Naive B cell (primary cell): ENCODE results near the gene TNPO1. TPM values are rescaled to one million over a fixed set of nuclear protein-coding genes. Genes with fewer than 3 reads are reported as not detected.

Experiments used
- ATAC-seq, 2 donors: fragments of 150-1000 bp; cut with Tn5 transposase; 2 replicates each; pipeline ENCODE4 v1.10.0; 2021; ENCODE audit warnings: low read depth in 2 of 2, mild to moderate bottlenecking in 2 of 2, moderate library complexity in 2 of 2
- DNase-seq: peaks from one replicate; pipeline ENCODE4 v3.0.0; 2022
- H3K27ac Mint-ChIP-seq, 6 donors: one replicate each; pipeline ENCODE4 v1.8.0; 2020 to 2022; ENCODE audit warnings: mild to moderate bottlenecking in 6 of 6, mixed read lengths in 6 of 6, moderate library complexity in 5 of 6, inconsistent platforms in 2 of 6
- H3K27me3 Mint-ChIP-seq, 3 donors: one replicate each; pipeline ENCODE4 v1.8.0; 2021 to 2022; ENCODE audit warnings: mixed read lengths in 3 of 3, mild to moderate bottlenecking in 1 of 3
- H3K36me3 Mint-ChIP-seq, 2 donors: one replicate each; pipeline ENCODE4 v1.8.0; 2020 to 2022; ENCODE audit warnings: mixed read lengths in 2 of 2, inconsistent platforms in 1 of 2, mild to moderate bottlenecking in 1 of 2
- H3K4me1 Mint-ChIP-seq, 3 donors: one replicate each; pipeline ENCODE4 v1.8.0; 2020 to 2022; ENCODE audit warnings: mixed read lengths in 3 of 3, inconsistent platforms in 1 of 3, mild to moderate bottlenecking in 1 of 3, moderate library complexity in 1 of 3
- H3K4me3 Mint-ChIP-seq, 8 donors: one replicate each; pipeline ENCODE4 v1.8.0; 2020 to 2022; ENCODE audit warnings: mild to moderate bottlenecking in 8 of 8, mixed read lengths in 8 of 8, moderate library complexity in 8 of 8, inconsistent platforms in 2 of 8
- H3K9me3 Mint-ChIP-seq, 7 donors: one replicate each; pipeline ENCODE4 v1.8.0; 2020 to 2022; ENCODE audit warnings: mixed read lengths in 7 of 7, mild to moderate bottlenecking in 5 of 7, inconsistent platforms in 2 of 7, moderate library complexity in 1 of 7
- polyA plus RNA-seq, 6 donors: library from polyadenylated mRNA; unstranded; fragments of 300-500 nt; fragmentation: Illumina TruSeq; gene quantifications; one replicate each; pipeline ENCODE4 v1.2.3, GENCODE V29; 2021; ENCODE audit warnings: low read depth in 6 of 6

TNPO1 gene
- polyA plus RNA-seq, 6 donors from 2014 or later: 33.3 to 65.1 (median 63.8) TPM

DNA sequence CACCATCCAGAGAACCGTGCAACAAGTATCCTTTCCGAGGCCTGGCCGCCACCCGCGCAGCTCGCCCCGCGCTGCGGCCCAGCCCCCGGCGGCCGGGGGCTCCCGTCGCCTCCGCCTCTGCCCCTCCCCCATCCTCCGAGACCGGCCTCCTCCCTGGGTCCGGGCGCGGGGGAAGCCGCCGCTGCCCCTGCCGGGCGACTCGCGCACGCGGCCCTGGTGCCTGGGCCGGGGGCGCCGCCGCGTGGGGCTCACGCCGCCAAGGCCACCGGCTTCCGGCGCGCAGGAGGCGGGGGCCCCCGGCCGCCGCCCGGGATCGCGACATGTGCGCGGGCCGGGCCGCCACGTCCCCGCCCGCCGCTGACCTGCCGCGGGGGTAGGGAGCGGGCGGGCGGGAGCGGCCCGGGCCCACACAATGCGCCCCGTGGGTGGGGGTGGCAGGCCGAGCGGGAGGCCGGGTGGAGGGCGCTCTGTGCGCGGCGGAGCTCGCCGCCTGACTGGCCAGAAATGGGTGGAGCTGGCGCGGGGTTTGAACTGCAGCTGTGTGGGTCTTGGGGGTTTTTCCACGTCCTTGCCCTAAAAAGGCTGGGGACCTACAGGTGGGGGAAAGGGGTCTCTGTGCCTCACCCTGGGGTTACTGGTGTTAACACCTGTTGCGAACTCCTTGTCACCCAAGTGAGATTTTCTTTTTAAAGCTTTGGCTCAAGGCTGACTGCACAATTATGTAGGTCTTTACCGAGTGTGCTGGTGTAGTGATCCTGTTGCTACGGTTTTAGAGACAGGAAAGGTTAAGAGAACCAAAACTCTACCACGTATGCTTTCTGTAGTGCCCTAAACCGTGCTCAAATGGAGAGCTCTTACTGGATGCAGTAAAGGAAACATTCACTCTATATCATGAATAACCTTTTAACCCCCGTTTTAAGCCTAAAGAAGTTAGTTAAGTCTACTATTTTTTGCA lies 32.3 kb downstream of the TNPO1 start:
- DNase-seq (peak; percentile 62), ATAC-seq (peak; percentile 57 to 59)
- H3K27ac Mint-ChIP-seq: peak overlapping the region; percentile 93 to 98 (median 96)
- peaks cover 0 to 1% (median 0%) of the 10 kb centered on the region in 7 donors for H3K9me3 Mint-ChIP-seq
- peak overlapping the region; percentile 97 to 99 (median 98) for H3K4me3 Mint-ChIP-seq
- H3K27me3 Mint-ChIP-seq: no peaks in the 10 kb centered on the region
- H3K4me1 Mint-ChIP-seq: peaks cover 28 to 65% (median 58%) of the 10 kb centered on the region in 3 donors
- H3K36me3 Mint-ChIP-seq: no peaks in the 10 kb centered on the region

DNA sequence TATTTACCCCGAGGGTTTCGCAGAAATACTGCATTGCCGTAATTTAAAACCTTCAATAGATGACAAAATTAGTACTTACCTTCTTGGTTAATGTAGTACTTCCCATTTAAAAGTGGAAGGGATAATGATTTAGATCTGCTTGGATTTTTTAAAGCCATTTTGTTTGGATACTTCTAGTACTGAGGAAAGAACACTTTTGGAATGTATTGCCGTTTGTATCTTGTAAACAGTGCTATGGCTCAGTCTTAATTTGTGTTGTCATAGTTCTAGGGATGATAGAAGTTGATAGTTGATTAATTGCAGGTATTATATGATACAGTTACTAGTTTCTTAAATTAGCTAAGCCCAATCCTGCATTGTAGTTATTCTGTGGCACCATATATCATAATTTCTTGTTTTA lies 33.1 kb downstream of the TNPO1 start:
- peak overlapping the region in 5 of 6 donors; percentile 85 to 98 (median 95) for H3K27ac Mint-ChIP-seq
- peaks cover 25 to 61% (median 53%) of the 10 kb centered on the region in 3 donors for H3K4me1 Mint-ChIP-seq

DNA sequence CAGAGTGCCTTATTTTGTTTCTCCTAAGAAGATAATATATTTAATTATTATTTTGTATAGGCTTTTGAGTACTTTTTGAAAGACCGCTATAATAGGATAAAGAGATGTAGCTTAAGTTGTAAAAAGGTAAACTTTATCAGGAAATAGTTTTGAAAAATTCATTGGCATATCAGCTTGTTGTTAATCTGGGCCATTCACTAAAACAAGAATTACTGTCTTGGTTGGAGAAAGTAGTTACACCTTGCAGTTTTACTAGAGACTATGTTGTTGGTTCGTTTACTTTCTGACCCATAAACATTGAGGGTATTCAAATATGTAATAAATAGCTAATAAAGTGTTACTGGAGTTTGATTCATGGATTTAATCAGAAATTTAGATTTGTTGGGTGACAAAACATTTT lies 33.7 kb downstream of the TNPO1 start:
- no peaks in the 10 kb centered on the region for H3K9me3 Mint-ChIP-seq
- ATAC-seq (no peak), DNase-seq (no peak)
- H3K4me3 Mint-ChIP-seq: peak overlapping the region in 7 of 8 donors; percentile 27 to 99 (median 61)
- H3K4me1 Mint-ChIP-seq: peaks cover 21 to 56% (median 55%) of the 10 kb centered on the region in 3 donors
- peak overlapping the region in 1 of 6 donors; percentile 98 for H3K27ac Mint-ChIP-seq
- no peaks in the 10 kb centered on the region for H3K27me3 Mint-ChIP-seq
- no peaks in the 10 kb centered on the region for H3K36me3 Mint-ChIP-seq

More for the DNA sequence above, 33.1 kb downstream of the TNPO1 start:
- no peaks in the 10 kb centered on the region for H3K27me3 Mint-ChIP-seq
- H3K36me3 Mint-ChIP-seq: no peaks in the 10 kb centered on the region
- H3K9me3 Mint-ChIP-seq: no peaks in the 10 kb centered on the region
- no peak for DNase-seq
- ATAC-seq: no peak
- H3K4me3 Mint-ChIP-seq: peak overlapping the region; percentile 89 to 99 (median 97)

DNA sequence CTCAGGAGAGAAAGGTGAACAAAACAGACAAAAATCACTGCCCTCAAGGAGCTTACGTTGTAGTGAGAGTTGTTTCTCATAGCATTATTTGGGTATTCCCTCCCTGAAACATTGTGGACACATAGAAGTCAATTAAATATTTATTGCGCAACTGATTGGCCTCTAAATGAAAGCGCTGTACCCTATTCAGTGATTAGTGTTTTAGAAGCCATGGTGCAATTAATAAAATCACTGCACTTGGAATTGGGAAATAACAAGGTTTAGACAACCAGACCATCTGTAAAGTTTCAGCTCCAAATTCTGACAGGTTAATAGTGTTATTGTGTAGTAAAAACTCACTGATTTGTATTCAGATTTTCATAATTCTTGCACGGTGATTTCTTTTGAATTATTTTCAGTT lies 35.9 kb downstream of the TNPO1 start:
- Mint-ChIP-seq H3K4me3 (no peak overlapping the region), H3K9me3 (no peaks in the 10 kb centered on the region), H3K27ac (no peak overlapping the region), H3K4me1 (peaks cover 23 to 54% (median 41%) of the 10 kb centered on the region in 3 donors), H3K27me3 (no peaks in the 10 kb centered on the region), H3K36me3 (peaks cover 3 to 4% of the 10 kb centered on the region in 2 donors)
- DNase-seq (no peak), ATAC-seq (no peak)

DNA sequence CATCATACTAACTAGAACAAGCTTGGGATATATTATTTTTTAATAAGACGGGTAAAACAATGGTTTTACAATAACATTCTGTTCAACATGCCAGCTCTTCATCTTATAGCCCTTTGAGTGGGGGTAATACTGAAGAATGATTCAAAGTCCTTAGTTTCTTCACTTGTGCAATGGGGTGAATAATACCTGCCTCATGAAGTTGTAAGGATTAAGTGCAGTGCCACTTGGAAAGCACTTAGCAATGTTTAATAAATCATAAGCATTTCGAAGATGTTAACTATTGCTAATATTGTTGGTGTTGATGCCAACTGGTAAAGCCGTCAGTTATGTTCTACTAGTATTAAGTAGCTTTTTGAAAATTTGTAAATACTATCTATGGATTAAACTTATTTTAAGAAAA lies 38.0 kb downstream of the TNPO1 start:
- H3K4me3 Mint-ChIP-seq: no peak overlapping the region
- H3K36me3 Mint-ChIP-seq: peaks cover 4 to 7% of the 10 kb centered on the region in 2 donors
- DNase-seq (no peak), ATAC-seq (no peak)
- H3K9me3 Mint-ChIP-seq: no peaks in the 10 kb centered on the region
- no peak overlapping the region for H3K27ac Mint-ChIP-seq
- H3K4me1 Mint-ChIP-seq: peaks cover 22 to 42% (median 33%) of the 10 kb centered on the region in 3 donors
- H3K27me3 Mint-ChIP-seq: no peaks in the 10 kb centered on the region

DNA sequence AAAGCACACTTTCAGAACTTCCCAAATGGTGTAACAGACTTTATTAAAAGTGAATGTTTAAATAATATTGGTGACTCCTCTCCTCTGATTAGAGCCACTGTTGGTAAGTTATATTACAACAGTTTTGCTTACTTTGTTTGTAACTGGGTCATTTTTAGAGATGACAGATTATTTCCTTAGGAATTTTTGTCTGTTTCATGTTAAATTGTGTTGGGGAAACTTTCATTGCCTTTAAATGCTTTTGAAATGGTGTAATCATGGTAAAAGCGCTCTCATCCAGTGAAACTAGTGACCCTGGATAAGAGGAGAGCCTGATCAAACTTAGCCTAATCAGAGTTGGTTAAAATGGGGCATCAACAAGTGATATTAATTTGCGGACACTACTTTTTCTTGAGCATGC lies 39.4 kb downstream of the TNPO1 start:
- no peak overlapping the region for H3K27ac Mint-ChIP-seq
- H3K27me3 Mint-ChIP-seq: no peaks in the 10 kb centered on the region
- ATAC-seq: no peak
- H3K9me3 Mint-ChIP-seq: no peaks in the 10 kb centered on the region
- no peak overlapping the region for H3K4me3 Mint-ChIP-seq
- peaks cover 14 to 31% (median 23%) of the 10 kb centered on the region in 3 donors for H3K4me1 Mint-ChIP-seq
- DNase-seq: no peak
- H3K36me3 Mint-ChIP-seq: peaks cover 4 to 7% of the 10 kb centered on the region in 2 donors

DNA sequence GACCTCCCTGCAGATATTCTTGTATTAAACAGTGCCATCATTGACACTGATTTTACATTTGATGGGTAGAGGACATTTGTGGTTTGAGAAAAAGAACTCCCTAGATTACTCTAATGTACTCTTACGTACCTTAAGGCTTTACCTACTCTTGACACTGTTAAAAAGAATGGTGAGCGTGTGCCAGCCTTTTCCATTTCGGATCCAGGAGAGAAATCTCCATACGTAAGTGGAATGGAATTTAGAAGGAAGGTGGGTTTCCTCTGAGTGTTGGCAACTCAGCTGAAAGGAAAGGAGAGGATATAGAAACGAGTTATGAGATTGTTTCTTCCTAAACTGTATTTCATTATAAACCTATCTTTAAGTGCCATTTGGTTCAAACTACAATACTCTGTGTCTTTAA lies 40.9 kb downstream of the TNPO1 start:
- peaks cover 4 to 7% of the 10 kb centered on the region in 2 donors for H3K36me3 Mint-ChIP-seq
- H3K4me1 Mint-ChIP-seq: peaks cover 12 to 22% (median 18%) of the 10 kb centered on the region in 3 donors
- H3K27me3 Mint-ChIP-seq: no peaks in the 10 kb centered on the region
- H3K9me3 Mint-ChIP-seq: no peaks in the 10 kb centered on the region
- no peak for ATAC-seq
- H3K27ac Mint-ChIP-seq: no peak overlapping the region
- no peak for DNase-seq
- H3K4me3 Mint-ChIP-seq: no peak overlapping the region

DNA sequence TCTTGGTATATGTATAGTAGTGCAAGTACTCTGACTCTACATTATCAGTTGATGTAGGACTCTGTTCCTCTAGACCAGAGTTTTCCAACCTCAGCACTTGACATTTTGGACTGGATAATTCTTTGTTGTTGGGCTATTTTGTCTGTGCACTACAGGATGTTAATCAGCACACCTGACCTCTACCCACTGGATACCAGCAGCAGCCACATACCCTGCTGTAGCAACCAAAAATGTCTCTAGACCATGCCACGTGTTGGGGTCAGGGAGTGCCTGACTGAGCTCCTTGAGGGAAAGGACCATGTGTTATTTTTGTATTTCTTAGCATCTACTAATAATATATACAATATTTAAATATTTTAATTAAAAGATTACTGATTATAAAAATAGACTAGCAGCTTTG lies 42.7 kb downstream of the TNPO1 start:
- Mint-ChIP-seq H3K4me1 (peaks cover 4 to 9% (median 8%) of the 10 kb centered on the region in 3 donors), H3K27me3 (no peaks in the 10 kb centered on the region), H3K27ac (peak overlapping the region in 2 of 6 donors; percentile 22 to 38), H3K4me3 (no peak overlapping the region), H3K9me3 (no peaks in the 10 kb centered on the region), H3K36me3 (peaks cover 4 to 7% of the 10 kb centered on the region in 2 donors)
- ATAC-seq (no peak), DNase-seq (no peak)

DNA sequence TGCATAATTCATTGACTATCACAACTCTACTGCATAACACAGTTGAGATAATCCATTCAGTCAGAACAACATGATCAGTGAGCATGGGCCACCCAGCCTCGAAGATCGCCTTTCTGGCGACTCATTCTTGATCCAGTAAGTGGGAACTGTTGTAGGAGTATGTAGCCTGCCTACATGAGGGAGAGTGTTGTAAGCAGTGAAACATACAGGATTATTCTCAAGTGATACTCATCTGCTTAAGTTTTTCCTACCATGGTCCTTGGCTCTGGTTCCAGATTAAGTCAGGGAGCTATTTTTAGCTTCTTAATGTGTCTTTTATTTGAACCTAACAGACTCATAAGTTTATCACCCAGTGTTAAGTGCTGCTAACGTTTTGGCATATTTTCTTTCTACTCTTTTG lies 44.0 kb downstream of the TNPO1 start:
- no peak overlapping the region for H3K4me3 Mint-ChIP-seq
- H3K27me3 Mint-ChIP-seq: no peaks in the 10 kb centered on the region
- H3K27ac Mint-ChIP-seq: peak overlapping the region in 1 of 6 donors; percentile 57
- no peak for ATAC-seq
- no peaks in the 10 kb centered on the region for H3K9me3 Mint-ChIP-seq
- peaks cover 5 to 7% of the 10 kb centered on the region in 2 donors for H3K36me3 Mint-ChIP-seq
- no peak for DNase-seq
- H3K4me1 Mint-ChIP-seq: peaks cover 3 to 8% (median 4%) of the 10 kb centered on the region in 3 donors

- Mint-ChIP-seq H3K4me3 (peak overlapping the region in 1 of 8 donors; percentile 23), H3K27ac (peak overlapping the region in 2 of 6 donors; percentile 15 to 82), H3K4me1 (peaks cover 0 to 6% (median 0%) of the 10 kb centered on the region in 3 donors), H3K9me3 (no peaks in the 10 kb centered on the region), H3K27me3 (no peaks in the 10 kb centered on the region), H3K36me3 (peaks cover 7 to 22% of the 10 kb centered on the region in 2 donors)
- ATAC-seq (no peak), DNase-seq (no peak)
Observed at GRCh38 chr5:72871366-72872024, 55.0 kb downstream of the TNPO1 start.

DNA sequence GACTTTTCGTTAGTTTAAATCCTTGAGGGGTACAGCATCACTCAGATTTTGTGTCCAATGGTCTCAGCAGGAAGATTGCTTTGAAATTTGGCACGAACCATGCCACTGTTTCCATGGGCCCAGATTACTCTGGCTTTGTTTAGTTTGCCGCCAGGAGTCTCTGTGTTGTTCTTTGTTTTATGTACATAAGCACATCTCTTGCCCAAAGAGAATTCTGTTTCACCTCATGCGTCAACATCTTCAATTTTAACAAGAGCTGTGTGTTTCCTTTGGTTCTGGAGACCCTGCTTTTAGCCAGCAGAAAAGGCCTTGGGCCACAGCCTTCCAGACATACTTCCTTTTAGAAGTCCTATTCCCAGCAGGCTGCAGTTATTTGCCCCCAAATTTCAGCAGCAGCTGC lies 62.4 kb downstream of the TNPO1 start:
- DNase-seq (no peak), ATAC-seq (no peak)
- Mint-ChIP-seq H3K4me3 (no peak overlapping the region), H3K4me1 (no peaks in the 10 kb centered on the region), H3K27ac (no peak overlapping the region), H3K9me3 (no peaks in the 10 kb centered on the region), H3K27me3 (no peaks in the 10 kb centered on the region), H3K36me3 (peaks cover 22 to 23% of the 10 kb centered on the region in 2 donors)

GRCh38 chr5:72882989-72883388 lies 66.5 kb downstream of the TNPO1 start:
- Mint-ChIP-seq H3K9me3 (no peaks in the 10 kb centered on the region), H3K36me3 (peaks cover 23 to 34% of the 10 kb centered on the region in 2 donors)

DNA sequence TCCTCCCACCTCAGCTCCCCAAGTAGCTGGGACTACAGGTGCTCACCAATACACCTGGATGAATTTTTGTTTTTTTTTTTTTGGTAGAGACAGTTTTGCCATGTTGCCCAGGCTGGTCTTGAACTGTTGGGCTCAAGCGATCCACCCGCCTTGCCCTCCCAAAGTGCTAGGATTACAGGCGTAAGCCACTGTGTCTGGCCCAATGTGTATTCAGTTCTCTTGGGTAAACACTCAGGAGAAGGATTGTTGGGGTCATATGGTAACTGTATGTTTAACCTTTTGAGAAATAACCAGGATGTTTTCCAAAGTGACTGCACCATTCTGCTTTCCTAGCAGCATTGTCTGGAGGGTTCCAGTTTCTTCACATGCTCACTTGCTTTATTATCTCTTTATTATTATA lies 67.4 kb downstream of the TNPO1 start:
- no peak overlapping the region for H3K27ac Mint-ChIP-seq
- no peaks in the 10 kb centered on the region for H3K27me3 Mint-ChIP-seq
- no peak overlapping the region for H3K4me3 Mint-ChIP-seq
- no peaks in the 10 kb centered on the region for H3K4me1 Mint-ChIP-seq
- ATAC-seq (no peak), DNase-seq (no peak)
- no peaks in the 10 kb centered on the region for H3K9me3 Mint-ChIP-seq
- H3K36me3 Mint-ChIP-seq: peaks cover 23 to 40% of the 10 kb centered on the region in 2 donors

More at GRCh38 chr5:72882989-72883388, 66.5 kb downstream of the TNPO1 start:
- DNase-seq (no peak), ATAC-seq (no peak)
- Mint-ChIP-seq H3K27ac (no peak overlapping the region), H3K27me3 (no peaks in the 10 kb centered on the region), H3K4me3 (no peak overlapping the region), H3K4me1 (no peaks in the 10 kb centered on the region)
